Activated CD8-positive, alpha-beta memory T cell treated with anti-CD3 and anti-CD28 coated beads for 24 hours (primary cell): Measurements from ENCODE around the gene LRRC56.

Experiments
- DNase-seq: peaks from one replicate; pipeline ENCODE4 v3.0.0-alpha.2; 2020

Gene LRRC56

DNA sequence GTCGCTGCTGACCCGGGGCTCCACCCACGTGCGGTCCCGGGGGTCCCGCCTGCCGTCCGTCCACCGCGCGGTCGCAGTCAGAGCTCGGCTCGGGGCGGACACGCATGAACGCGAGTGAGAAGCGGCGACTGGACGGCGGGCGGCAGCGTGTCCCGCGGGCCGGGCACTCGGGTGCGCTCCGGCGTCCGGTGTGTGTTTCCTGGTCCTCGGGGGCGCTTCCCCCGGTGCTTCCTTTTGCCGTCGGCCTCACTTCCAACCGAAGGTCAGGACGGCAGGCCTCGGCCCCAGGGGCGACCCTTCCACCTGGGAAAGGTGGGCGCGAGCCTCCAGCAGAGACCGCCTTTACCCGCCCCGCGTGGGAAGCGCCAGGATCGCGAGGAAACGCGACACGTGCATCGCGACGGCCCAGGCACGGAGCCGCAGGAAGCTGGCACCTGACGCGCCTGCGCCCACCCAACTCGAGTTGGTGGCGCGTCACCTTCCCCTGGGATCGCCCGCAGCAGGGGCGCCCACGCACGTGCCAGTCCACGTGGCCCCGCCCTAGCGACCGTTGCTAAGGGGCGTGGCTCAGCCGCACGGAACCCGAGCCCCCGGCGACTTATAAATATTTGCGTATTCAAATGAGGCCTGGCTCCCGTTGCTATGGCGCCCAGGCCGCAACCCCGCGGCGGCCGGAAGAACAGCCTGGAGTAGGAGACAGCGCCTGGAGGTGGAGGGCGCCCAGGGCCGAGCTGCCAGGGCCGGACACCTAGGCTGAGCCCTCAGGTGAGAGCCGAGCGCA, at the start of gene LRRC56:
LRRC56 (plus strand) TSS at position 687 of the 781 bp plus-strand sequence. CDS start 3,158 bp downstream, outside the sequence.
- DNase-seq, result peak; percentile 97

GRCh38 chr11:487571-488021, 49.7 kb upstream of the LRRC56 start:
- DNase-seq, result no peak

DNA sequence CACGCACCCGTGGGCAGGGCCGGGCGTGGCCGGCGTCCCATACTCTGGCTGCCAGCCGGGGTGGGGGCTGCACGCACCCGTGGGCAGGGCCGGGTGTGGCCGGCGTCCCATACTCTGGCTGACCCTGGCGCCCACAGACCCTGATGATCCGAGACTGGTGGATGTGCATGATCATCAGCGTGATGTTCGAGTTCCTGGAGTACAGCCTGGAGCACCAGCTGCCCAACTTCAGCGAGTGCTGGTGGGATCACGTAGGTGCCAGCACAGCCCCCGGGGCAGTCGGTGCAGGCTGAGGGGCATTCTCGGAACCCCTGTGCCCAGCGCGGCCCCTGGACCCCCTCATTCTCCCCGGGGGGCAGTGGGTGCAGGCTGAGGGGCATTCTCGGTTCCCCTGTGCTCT, 49.3 kb upstream of the LRRC56 start:
- no peak for DNase-seq

- no peak for DNase-seq
Measured at GRCh38 chr11:488579-488978, 48.7 kb upstream of the LRRC56 start.

- DNase-seq, result no peak
Measured at GRCh38 chr11:488992-489391, 48.3 kb upstream of the LRRC56 start.

DNA sequence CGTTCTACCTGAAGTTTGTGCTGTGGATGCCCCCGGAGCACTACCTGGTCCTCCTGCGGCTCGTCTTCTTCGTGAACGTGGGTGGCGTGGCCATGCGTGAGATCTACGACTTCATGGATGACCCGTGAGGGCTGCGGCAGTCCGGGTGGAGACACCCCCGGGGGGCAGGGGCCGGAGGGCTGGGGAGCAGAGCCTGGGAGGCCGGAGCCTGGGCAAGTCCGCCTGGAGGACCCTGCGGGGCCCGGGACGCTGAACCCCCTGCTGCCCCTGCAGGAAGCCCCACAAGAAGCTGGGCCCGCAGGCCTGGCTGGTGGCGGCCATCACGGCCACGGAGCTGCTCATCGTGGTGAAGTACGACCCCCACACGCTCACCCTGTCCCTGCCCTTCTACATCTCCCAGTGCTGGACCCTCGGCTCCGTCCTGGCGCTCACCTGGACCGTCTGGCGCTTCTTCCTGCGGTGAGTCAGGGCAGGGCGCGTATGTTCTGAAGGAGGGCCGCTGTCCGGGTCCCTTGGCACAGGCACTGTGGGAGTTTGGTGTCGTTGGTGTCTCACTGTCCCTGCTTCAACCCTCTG, 47.6 kb upstream of the LRRC56 start:
- no peak for DNase-seq

DNA sequence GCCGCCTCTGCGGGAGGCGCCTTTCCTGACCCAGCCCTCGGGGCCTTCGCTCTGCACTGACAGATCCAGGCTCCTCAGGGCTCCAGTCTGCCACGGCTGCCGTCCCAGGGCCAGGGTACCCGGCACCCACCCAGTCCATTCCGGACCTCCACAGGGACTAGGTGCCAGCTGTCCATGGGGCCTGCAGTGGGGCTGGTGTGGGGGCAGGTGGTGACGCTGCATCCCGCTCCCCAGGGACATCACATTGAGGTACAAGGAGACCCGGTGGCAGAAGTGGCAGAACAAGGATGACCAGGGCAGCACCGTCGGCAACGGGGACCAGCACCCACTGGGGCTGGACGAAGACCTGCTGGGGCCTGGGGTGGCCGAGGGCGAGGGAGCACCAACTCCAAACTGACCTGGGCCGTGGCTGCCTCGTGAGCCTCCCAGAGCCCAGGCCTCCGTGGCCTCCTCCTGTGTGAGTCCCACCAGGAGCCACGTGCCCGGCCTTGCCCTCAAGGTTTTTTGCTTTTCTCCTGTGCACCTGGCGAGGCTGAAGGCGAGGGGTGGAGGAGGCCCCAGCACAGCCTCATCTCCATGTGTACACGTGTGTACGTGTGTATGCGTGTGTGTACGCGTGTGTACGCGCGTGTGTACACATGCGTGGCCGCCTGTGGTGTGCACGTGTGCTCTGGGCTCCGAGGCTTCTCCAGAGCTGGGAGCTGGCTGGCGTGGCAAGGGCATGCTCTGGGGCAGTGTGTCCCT, 47.0 kb upstream of the LRRC56 start:
- DNase-seq, result no peak

- DNase-seq, result no peak
Measured at GRCh38 chr11:490930-491260, 46.4 kb upstream of the LRRC56 start.

DNA sequence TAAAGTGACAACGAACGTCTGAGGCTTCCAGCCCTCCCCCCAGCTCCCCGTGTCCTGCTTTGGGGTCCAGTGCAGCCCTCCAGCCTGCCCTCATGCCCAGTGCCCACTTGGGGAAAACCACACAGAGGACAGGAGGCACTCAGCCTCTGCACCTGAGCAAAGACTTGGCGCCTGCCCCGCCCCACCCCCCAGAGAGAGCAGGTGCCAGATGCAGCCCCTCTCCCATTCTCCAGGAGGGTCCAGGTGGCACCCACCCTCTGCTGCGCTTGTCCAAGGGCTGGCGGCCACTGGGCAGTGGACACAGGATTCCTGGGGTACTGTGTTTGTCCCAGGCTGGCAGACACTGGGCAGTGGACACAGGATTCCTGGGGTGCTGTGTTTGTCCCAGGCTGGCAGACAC, 46.0 kb upstream of the LRRC56 start:
- no peak for DNase-seq

DNA sequence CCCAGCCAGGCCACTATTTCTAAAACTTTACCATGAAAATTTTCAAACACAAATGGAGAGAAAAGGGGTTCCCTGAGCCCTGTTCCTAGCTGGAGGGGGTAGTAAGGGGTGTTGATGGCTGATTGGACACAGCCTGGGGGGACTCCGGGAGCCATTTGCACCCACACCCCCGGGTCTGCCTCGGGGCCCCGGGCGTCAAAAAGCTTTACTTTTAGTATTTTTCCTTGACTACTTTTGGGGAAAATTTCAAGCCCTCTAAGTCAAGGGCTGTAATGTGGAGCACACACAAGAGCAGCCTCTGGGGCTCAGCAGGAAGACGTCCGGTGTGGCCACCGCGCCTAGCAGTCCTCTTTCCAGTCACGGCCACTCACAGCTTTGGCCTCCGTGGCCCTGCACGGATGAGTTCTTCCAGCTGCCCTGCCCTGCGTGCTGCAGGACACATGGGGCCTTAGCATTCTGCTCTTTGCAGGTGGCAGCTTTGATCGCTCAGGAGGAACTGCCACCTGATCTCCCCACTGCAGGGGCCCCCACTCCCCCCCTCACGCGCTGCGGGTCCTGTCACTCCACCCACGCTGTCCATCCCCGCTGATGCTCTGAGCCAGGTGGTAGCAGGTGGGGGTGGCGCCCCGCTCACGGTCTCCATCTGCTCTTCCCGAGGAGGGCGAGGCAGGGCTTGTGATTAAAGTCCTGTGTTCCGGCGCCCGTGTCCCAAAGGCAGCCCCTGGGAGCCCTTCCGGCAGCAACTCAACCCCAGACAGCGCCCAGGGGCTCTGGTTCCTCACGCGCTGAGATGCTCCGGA, 44.7 kb upstream of the LRRC56 start:
- DNase-seq, result no peak

DNA sequence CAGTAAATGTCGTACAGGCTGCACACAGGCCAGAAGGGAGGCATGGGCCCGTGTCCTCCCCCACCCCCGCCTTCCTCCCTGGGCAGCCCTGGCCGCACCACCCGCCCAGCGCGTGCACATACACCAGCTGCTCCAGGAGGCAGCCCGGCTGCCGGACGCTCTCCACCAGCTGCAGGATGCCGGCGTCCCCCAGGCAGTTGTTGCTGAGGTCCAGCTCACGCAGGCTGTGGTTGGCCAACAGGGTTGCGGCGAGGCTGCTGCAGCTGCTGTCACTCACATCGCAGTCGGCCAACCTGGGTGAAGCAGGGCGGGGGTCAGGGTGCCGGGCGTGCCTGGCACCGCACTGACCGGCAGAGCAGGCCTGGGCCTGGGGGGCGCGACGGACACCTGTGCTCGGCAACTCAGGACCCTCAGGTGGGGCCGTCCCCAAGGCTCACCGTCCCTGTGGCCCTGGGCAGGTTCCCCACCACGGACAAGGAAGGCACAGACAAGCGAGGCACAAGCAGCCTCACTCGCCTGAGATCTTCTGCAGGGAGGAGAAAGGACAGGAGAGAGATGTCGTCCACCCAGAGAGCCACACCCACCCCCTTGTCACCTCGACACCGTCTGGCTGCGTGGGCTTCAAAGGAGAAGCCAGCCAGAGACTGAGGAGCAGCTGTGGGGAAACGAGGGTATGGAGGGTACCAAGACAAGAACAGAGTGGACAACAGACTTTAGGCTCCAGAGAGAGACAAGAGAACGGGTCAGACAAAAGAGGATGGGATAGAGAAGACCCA, 42.4 kb upstream of the LRRC56 start:
- DNase-seq, result no peak

- DNase-seq, result no peak
Measured at GRCh38 chr11:495537-495931, 41.8 kb upstream of the LRRC56 start.

- no peak for DNase-seq
Measured at GRCh38 chr11:496834-497564, 40.3 kb upstream of the LRRC56 start.

DNA sequence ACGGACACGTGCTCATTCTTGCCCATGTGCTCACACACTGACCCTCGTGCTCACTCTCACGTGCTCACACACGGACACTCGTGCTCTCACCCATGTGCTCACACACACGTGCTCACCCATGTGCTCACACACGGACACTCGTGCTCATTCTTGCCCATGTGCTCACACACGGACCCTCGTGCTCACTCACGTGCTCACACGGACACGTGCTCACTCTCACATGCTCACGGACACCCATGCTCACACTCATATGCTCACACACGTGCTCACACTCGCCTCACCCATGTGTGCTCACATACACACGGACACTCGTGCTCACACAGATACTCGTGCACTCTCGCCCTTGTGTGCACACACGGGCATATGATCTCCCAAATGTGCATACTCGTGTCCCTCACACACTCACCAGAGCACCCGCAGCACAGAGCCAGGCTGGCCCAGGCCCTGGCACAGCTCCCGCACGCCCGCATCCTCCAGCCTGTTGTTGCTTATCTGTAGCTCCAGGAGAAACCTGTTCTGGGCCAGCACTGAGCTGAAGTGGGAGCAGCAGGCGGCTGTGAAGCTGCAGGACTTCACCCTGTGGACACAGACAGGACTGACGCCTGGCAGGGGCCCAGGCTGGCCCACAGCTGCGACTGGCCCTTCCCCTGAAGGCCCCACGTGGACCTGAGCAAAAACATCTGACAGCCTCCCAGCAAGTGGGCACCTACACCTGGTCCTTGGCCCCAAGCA, 39.6 kb upstream of the LRRC56 start:
- no peak for DNase-seq

- DNase-seq, result no peak
Measured at GRCh38 chr11:498297-499181, 38.8 kb upstream of the LRRC56 start.

DNA sequence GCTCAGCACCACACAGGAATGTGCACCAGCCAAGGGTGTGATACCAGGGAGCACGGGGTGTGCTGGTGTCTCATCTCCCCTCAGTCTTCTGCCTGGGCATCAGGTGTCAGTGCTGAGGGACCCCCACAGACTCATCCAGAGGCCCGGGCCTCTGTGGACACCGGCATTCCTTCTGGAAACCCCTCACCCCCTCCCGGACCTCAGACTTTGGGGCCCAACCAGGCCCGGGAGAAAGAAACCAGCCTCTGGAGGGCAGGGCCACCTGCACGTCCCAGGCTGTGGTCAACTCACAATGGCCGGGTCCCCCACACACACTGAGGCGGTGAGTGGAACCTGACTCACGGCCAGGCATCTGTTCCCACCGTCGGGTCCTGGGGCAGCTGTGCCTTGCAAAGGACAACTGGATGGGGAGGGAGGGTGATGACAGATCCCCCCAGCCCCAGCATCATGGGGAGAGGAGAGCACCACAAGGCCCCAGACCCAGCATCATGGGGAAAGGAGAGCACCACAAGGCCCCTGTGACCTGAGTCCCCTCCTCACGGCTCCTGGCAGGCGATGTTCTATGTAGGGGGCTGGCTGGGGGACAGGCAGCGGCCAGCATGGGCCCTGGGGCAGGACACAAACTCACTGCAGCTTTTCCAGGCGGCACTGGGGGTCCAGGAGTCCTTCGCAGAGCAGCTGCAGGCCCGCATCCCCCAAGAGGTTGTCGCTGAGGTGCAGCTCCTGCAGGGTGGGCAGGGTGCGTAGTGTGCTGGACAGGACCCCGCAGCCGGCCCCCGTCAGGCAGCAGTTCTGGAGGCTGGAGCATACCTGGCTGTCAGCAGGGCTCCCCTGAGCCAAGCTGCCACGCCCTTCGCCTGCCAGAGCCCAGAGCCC, 37.9 kb upstream of the LRRC56 start:
- no peak for DNase-seq

GRCh38 chr11:501001-501682, 36.2 kb upstream of the LRRC56 start:
- DNase-seq, result no peak

GRCh38 chr11:501683-502287, 35.5 kb upstream of the LRRC56 start:
- DNase-seq, result no peak
